HEK293 (cell line): ENCODE measurements around the gene METTL25.

Experiments
- CTCF ChIA-PET: fragments of 350-600 bp; formaldehyde crosslinking; extraction: SDS; loops from one replicate; lab custom pipeline; 2021; ENCODE audit warnings: antibody characterized with exemption; lab: Yijun Ruan, JAX
- POLR2A ChIA-PET: fragments of 300-600 bp; formaldehyde crosslinking; extraction: SDS; loops from one replicate; lab custom pipeline; 2020; ENCODE audit warnings: antibody characterized with exemption, inconsistent platforms; lab: Yijun Ruan, JAX
- H3K27ac ChIP-seq: fragments of 200-500 bp; sonication (Bioruptor generic); 2 replicates; pipeline ENCODE4 v1.5.1; 2014; ENCODE audit warnings: low read depth, low read length, control low read depth, inconsistent platforms; ENCODE audit errors: extremely low read depth
- H3K36me3 ChIP-seq, 2 experiments: fragments of 200-500 bp in 1 of 2; sonication (Bioruptor generic) in 1 of 2; 1 replicate in 1 of 2; 2 replicates in 1 of 2; pipeline ENCODE4 v1.5.1; 2014 to 2017; ENCODE audit warnings: inconsistent platforms in 2 of 2, low read length in 2 of 2; ENCODE audit not compliant: control insufficient read depth in 2 of 2, insufficient read depth in 1 of 2
- H3K4me1 ChIP-seq: fragments of 200-500 bp; sonication (Bioruptor generic); 2 replicates; pipeline ENCODE4 v1.5.1; 2014; ENCODE audit warnings: mild to moderate bottlenecking, low read length, inconsistent platforms; ENCODE audit not compliant: control insufficient read depth, insufficient read depth
- H3K4me3 ChIP-seq: 2 replicates; pipeline ENCODE4 v1.5.1; 2011; ENCODE audit warnings: low read depth, mild to moderate bottlenecking, control low read depth, low read length, moderate library complexity
- H3K9me3 ChIP-seq: fragments of 200-500 bp; sonication (Bioruptor generic); 2 replicates; pipeline ENCODE4 v1.5.1; 2014; ENCODE audit warnings: low read depth, low read length, inconsistent platforms; ENCODE audit not compliant: control insufficient read depth, insufficient read depth
- GLI4 ChIP-seq: fragments of 450-650 bp; formaldehyde crosslinking; IDR thresholded peaks from 2 replicates; pipeline ENCODE4 v1.5.1; 2016; ENCODE audit warnings: missing biosample characterization, missing genetic modification characterization
- HOXD13 ChIP-seq: sonication (generic); formaldehyde crosslinking; IDR thresholded peaks from 2 replicates; pipeline ENCODE4 v1.8.0; 2022; ENCODE audit warnings: missing genetic modification reagents, borderline replicate concordance
- OVOL3 ChIP-seq: fragments of 450-650 bp; formaldehyde crosslinking; IDR thresholded peaks from 2 replicates; pipeline ENCODE4 v1.5.1; 2016; ENCODE audit warnings: missing biosample characterization, missing genetic modification characterization
- SP3 ChIP-seq: fragments of 450-650 bp; formaldehyde crosslinking; IDR thresholded peaks from 2 replicates; pipeline ENCODE4 v1.5.1; 2016; ENCODE audit warnings: missing biosample characterization, missing genetic modification characterization
- TRIM28 ChIP-seq: IDR thresholded peaks from 2 replicates; pipeline ENCODE4 v1.6.1; 2011; ENCODE audit warnings: low read length, control low read depth, borderline replicate concordance
- ZBTB21 ChIP-seq: fragments of 450-650 bp; formaldehyde crosslinking; IDR thresholded peaks from 2 replicates; pipeline ENCODE4 v1.5.1; 2017; ENCODE audit warnings: missing biosample characterization, missing genetic modification characterization
- ZNF19 ChIP-seq: fragments of 450-650 bp; formaldehyde crosslinking; IDR thresholded peaks from 2 replicates; pipeline ENCODE4; 2016; ENCODE audit warnings: missing biosample characterization, missing genetic modification characterization, low read depth
- ZNF221 ChIP-seq: fragments of 450-650 bp; formaldehyde crosslinking; IDR thresholded peaks from 2 replicates; pipeline ENCODE4 v1.5.1; 2017; ENCODE audit warnings: missing biosample characterization, missing genetic modification characterization, borderline replicate concordance
- ZNF24 ChIP-seq: fragments of 450-650 bp; formaldehyde crosslinking; IDR thresholded peaks from 2 replicates; pipeline ENCODE4 v1.5.1; 2016; ENCODE audit warnings: missing biosample characterization, missing genetic modification characterization
- ZNF248 ChIP-seq: fragments of 450-650 bp; formaldehyde crosslinking; IDR thresholded peaks from 2 replicates; pipeline ENCODE4 v1.5.1; 2017; ENCODE audit warnings: missing biosample characterization, missing genetic modification characterization
- ZNF404 ChIP-seq: fragments of 450-650 bp; formaldehyde crosslinking; IDR thresholded peaks from 2 replicates; pipeline ENCODE4 v1.5.1; 2017; ENCODE audit warnings: missing biosample characterization, missing genetic modification characterization
- ZNF529 ChIP-seq: fragments of 450-650 bp; formaldehyde crosslinking; IDR thresholded peaks from 2 replicates; pipeline ENCODE4 v1.5.1; 2017; ENCODE audit warnings: missing genetic modification characterization, missing biosample characterization; ENCODE audit not compliant: insufficient replicate concordance
- ZNF530 ChIP-seq: fragments of 450-650 bp; formaldehyde crosslinking; IDR thresholded peaks from 2 replicates; pipeline ENCODE4 v1.5.1; 2016; ENCODE audit warnings: low read depth, missing biosample characterization, missing genetic modification characterization
- ZNF585B ChIP-seq: fragments of 450-650 bp; formaldehyde crosslinking; IDR thresholded peaks from 2 replicates; pipeline ENCODE4 v1.5.1; 2016; ENCODE audit warnings: missing biosample characterization, missing genetic modification characterization
- ZNF664 ChIP-seq: fragments of 450-650 bp; formaldehyde crosslinking; IDR thresholded peaks from 2 replicates; pipeline ENCODE4 v1.5.1; 2016; ENCODE audit warnings: missing biosample characterization, missing genetic modification characterization
- TF ChIP-seq, protein P1 (sequence below): fragments of 450-650 bp; IDR thresholded peaks from 2 replicates; pipeline ENCODE4 v1.5.1; 2018; ENCODE audit warnings: missing biosample characterization, mild to moderate bottlenecking, missing genetic modification characterization
- TF ChIP-seq, protein P2 (sequence below): fragments of 450-650 bp; formaldehyde crosslinking; IDR thresholded peaks from 2 replicates; pipeline ENCODE4 v1.5.1; 2016; ENCODE audit warnings: missing biosample characterization, missing genetic modification characterization
- TF ChIP-seq, protein P3 (sequence below): fragments of 450-650 bp; formaldehyde crosslinking; IDR thresholded peaks from 2 replicates; pipeline ENCODE4 v1.5.1; 2016; ENCODE audit warnings: missing biosample characterization, missing genetic modification characterization, borderline replicate concordance
- TF ChIP-seq, protein P4 (sequence below): IDR thresholded peaks from 2 replicates; pipeline ENCODE4 v1.6.1; 2011; ENCODE audit warnings: mild to moderate bottlenecking, low read depth, low read length, borderline replicate concordance

Gene METTL25

DNA sequence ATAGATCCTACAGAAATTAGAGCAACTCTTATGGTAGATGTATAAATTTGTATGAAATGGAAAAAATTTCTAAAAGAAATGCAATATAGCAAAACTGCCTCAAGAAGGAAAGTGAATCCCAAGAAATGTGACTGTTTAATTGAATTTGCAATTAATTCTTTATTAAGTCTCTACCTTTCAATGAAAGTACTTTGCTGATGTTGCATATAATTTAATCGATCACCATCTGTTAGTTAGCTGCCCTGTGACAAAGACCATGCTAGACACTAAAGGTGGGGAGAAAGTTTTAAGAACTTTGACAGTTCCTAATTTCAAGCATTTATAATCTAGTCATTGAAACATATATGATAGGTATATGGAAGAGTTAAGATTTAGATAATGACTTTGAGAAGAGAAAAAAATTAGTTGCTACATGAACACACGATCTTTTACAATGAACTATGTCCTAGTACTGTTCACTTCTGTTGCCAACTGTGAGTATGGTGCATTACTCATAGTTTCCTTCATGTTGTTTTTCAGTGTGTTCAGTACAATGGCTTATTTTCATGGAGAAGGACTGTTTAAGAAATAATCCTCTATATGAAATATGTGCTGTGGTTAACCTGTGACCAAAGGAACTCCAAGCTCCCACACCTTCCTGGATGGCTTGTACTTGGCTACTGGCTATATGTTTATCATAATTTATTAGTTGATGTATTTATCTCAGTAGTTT, 128.4 kb downstream of the METTL25 start:
- ChIA-PET CTCF (no interaction called here), POLR2A (no interaction called here)
- H3K36me3 ChIP-seq, result no peaks in the 10 kb centered on the region

DNA sequence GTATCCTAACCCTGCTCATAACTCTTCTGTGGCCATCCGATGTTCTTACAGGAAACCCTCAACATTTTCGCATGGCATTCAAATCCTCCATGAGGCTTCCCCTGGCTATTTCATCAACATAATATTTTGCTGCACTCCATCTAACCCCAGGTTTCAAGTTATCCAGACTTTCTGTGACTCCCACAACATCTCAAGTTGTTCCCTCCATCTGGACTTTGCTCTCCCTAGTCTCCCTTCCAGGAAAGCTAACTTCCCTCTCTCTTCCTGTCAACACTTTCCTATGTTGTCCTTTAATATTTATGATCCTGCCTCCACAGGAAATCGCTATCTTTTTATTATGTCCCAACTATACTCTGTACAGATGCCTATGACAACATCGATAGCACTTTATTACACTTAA, 146.1 kb downstream of the METTL25 start:
- Histone ChIP-seq H3K4me1 (no peaks in the 10 kb centered on the region), H3K9me3 (no peaks in the 10 kb centered on the region), H3K4me3 (no peak overlapping the region), H3K27ac (no peak overlapping the region), H3K36me3 (no peaks in the 10 kb centered on the region)
- ChIA-PET POLR2A (no interaction called here), CTCF (interaction anchor here (0.7 kb wide), 1 partner anchor 699 kb away, joined by 3 read pairs; no protein-coding TSS in a partner anchor)
- TF ChIP-seq, protein P1, sequence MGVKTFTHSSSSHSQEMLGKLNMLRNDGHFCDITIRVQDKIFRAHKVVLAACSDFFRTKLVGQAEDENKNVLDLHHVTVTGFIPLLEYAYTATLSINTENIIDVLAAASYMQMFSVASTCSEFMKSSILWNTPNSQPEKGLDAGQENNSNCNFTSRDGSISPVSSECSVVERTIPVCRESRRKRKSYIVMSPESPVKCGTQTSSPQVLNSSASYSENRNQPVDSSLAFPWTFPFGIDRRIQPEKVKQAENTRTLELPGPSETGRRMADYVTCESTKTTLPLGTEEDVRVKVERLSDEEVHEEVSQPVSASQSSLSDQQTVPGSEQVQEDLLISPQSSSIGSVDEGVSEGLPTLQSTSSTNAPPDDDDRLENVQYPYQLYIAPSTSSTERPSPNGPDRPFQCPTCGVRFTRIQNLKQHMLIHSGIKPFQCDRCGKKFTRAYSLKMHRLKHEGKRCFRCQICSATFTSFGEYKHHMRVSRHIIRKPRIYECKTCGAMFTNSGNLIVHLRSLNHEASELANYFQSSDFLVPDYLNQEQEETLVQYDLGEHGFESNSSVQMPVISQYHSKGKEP (tag by site-specific recombination), result no peak
- TF ChIP-seq SP3 (tag by site-specific recombination) (no peak), ZNF24 (tag by site-specific recombination) (no peak), ZNF248 (no peak), GLI4 (tag by site-specific recombination) (no peak), ZNF664 (no peak)
- TF ChIP-seq, protein P2, sequence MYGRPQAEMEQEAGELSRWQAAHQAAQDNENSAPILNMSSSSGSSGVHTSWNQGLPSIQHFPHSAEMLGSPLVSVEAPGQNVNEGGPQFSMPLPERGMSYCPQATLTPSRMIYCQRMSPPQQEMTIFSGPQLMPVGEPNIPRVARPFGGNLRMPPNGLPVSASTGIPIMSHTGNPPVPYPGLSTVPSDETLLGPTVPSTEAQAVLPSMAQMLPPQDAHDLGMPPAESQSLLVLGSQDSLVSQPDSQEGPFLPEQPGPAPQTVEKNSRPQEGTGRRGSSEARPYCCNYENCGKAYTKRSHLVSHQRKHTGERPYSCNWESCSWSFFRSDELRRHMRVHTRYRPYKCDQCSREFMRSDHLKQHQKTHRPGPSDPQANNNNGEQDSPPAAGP (tag by site-specific recombination), result no peak

More for the DNA sequence above, 128.4 kb downstream of the METTL25 start:
- no peak overlapping the region for H3K27ac ChIP-seq
- no peak overlapping the region for H3K4me3 ChIP-seq
- TF ChIP-seq ZNF530 (no peak), ZNF404 (tag by site-specific recombination) (no peak), ZNF19 (tag by site-specific recombination) (no peak), ZNF248 (no peak), HOXD13 (CRISPR knock-in tag) (no peak), ZNF221 (tag by site-specific recombination) (no peak), ZNF585B (tag by site-specific recombination) (no peak), OVOL3 (tag by site-specific recombination) (no peak), ZNF529 (no peak), ZBTB21 (tag by site-specific recombination) (no peak), TRIM28 (no peak)
- TF ChIP-seq, protein P3, sequence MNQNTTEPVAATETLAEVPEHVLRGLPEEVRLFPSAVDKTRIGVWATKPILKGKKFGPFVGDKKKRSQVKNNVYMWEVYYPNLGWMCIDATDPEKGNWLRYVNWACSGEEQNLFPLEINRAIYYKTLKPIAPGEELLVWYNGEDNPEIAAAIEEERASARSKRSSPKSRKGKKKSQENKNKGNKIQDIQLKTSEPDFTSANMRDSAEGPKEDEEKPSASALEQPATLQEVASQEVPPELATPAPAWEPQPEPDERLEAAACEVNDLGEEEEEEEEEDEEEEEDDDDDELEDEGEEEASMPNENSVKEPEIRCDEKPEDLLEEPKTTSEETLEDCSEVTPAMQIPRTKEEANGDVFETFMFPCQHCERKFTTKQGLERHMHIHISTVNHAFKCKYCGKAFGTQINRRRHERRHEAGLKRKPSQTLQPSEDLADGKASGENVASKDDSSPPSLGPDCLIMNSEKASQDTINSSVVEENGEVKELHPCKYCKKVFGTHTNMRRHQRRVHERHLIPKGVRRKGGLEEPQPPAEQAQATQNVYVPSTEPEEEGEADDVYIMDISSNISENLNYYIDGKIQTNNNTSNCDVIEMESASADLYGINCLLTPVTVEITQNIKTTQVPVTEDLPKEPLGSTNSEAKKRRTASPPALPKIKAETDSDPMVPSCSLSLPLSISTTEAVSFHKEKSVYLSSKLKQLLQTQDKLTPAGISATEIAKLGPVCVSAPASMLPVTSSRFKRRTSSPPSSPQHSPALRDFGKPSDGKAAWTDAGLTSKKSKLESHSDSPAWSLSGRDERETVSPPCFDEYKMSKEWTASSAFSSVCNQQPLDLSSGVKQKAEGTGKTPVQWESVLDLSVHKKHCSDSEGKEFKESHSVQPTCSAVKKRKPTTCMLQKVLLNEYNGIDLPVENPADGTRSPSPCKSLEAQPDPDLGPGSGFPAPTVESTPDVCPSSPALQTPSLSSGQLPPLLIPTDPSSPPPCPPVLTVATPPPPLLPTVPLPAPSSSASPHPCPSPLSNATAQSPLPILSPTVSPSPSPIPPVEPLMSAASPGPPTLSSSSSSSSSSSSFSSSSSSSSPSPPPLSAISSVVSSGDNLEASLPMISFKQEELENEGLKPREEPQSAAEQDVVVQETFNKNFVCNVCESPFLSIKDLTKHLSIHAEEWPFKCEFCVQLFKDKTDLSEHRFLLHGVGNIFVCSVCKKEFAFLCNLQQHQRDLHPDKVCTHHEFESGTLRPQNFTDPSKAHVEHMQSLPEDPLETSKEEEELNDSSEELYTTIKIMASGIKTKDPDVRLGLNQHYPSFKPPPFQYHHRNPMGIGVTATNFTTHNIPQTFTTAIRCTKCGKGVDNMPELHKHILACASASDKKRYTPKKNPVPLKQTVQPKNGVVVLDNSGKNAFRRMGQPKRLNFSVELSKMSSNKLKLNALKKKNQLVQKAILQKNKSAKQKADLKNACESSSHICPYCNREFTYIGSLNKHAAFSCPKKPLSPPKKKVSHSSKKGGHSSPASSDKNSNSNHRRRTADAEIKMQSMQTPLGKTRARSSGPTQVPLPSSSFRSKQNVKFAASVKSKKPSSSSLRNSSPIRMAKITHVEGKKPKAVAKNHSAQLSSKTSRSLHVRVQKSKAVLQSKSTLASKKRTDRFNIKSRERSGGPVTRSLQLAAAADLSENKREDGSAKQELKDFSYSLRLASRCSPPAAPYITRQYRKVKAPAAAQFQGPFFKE, result no peak
- TF ChIP-seq, protein P4, sequence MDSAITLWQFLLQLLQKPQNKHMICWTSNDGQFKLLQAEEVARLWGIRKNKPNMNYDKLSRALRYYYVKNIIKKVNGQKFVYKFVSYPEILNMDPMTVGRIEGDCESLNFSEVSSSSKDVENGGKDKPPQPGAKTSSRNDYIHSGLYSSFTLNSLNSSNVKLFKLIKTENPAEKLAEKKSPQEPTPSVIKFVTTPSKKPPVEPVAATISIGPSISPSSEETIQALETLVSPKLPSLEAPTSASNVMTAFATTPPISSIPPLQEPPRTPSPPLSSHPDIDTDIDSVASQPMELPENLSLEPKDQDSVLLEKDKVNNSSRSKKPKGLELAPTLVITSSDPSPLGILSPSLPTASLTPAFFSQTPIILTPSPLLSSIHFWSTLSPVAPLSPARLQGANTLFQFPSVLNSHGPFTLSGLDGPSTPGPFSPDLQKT, result no peak
- H3K9me3 ChIP-seq, result no peaks in the 10 kb centered on the region
- no peaks in the 10 kb centered on the region for H3K4me1 ChIP-seq
